HFFc6 (cell line): Measurements from ENCODE around the gene RAD51. TPM values are rescaled to one million over a fixed set of nuclear protein-coding genes. Genes with fewer than 3 reads are reported as not detected.

Experiments
- DNase-seq: peaks from one replicate; pipeline ENCODE4 v3.0.0-alpha.2; 2018
- H3K27ac Mint-ChIP-seq: 2 replicates; pipeline ENCODE4 v1.8.0; 2020; ENCODE audit warnings: mild to moderate bottlenecking, mixed read lengths
- H3K27me3 Mint-ChIP-seq: 2 replicates; pipeline ENCODE4 v1.8.0; 2021; ENCODE audit warnings: mild to moderate bottlenecking, moderate library complexity, mixed read lengths; ENCODE audit not compliant: insufficient read depth
- H3K36me3 Mint-ChIP-seq: 2 replicates; pipeline ENCODE4 v1.8.0; 2021; ENCODE audit warnings: low read depth, mixed read lengths
- H3K4me1 Mint-ChIP-seq: 2 replicates; pipeline ENCODE4 v1.8.0; 2020; ENCODE audit warnings: low read depth, mixed read lengths
- H3K4me3 Mint-ChIP-seq: 2 replicates; pipeline ENCODE4 v1.8.0; 2020; ENCODE audit warnings: mild to moderate bottlenecking, moderate library complexity, mixed read lengths
- H3K9me3 Mint-ChIP-seq: 2 replicates; pipeline ENCODE4 v1.8.0; 2020; ENCODE audit warnings: mild to moderate bottlenecking, mixed read lengths
- total RNA-seq, 6 experiments: library from RNA; stranded (reverse); fragmentation: NEBNext Ultra II Directional; extraction: Animal tissue kit (Norgen Biotek cat#: 25700); gene quantifications; 2 replicates in 1 of 6; 3 replicates in 5 of 6; pipeline ENCODE4 v1.2.3, GENCODE V29; 2021
- TF ChIP-seq, protein P1 (sequence below): fragments of 200-600 bp; sonication (generic); IDR thresholded peaks from 2 replicates; pipeline ENCODE4 v1.5.0; 2021; ENCODE audit warnings: antibody characterized with exemption, mild to moderate bottlenecking

RAD51 gene
- total RNA-seq, 6 experiments from 2014 or later = 8.2 to 15.9 (median 12.1) TPM

- H3K36me3 Mint-ChIP-seq = peaks cover 6% of the 10 kb centered on the region
- TF ChIP-seq, protein P1, sequence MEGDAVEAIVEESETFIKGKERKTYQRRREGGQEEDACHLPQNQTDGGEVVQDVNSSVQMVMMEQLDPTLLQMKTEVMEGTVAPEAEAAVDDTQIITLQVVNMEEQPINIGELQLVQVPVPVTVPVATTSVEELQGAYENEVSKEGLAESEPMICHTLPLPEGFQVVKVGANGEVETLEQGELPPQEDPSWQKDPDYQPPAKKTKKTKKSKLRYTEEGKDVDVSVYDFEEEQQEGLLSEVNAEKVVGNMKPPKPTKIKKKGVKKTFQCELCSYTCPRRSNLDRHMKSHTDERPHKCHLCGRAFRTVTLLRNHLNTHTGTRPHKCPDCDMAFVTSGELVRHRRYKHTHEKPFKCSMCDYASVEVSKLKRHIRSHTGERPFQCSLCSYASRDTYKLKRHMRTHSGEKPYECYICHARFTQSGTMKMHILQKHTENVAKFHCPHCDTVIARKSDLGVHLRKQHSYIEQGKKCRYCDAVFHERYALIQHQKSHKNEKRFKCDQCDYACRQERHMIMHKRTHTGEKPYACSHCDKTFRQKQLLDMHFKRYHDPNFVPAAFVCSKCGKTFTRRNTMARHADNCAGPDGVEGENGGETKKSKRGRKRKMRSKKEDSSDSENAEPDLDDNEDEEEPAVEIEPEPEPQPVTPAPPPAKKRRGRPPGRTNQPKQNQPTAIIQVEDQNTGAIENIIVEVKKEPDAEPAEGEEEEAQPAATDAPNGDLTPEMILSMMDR = no peak
- no peak for DNase-seq
- no peak overlapping the region for H3K27ac Mint-ChIP-seq
- H3K27me3 Mint-ChIP-seq = no peaks in the 10 kb centered on the region
- no peaks in the 10 kb centered on the region for H3K9me3 Mint-ChIP-seq
- no peak overlapping the region for H3K4me3 Mint-ChIP-seq
- H3K4me1 Mint-ChIP-seq = no peaks in the 10 kb centered on the region
Measured at GRCh38 chr15:40706121-40706520, 11.1 kb downstream of the RAD51 start.

- H3K27ac Mint-ChIP-seq = no peak overlapping the region
- no peak for DNase-seq
- no peaks in the 10 kb centered on the region for H3K9me3 Mint-ChIP-seq
- H3K4me1 Mint-ChIP-seq = no peaks in the 10 kb centered on the region
- H3K27me3 Mint-ChIP-seq = no peaks in the 10 kb centered on the region
- TF ChIP-seq, protein P1 = no peak
- no peak overlapping the region for H3K4me3 Mint-ChIP-seq
- H3K36me3 Mint-ChIP-seq = peaks cover 14% of the 10 kb centered on the region
Measured at GRCh38 chr15:40714144-40714543, 19.2 kb downstream of the RAD51 start.

DNA sequence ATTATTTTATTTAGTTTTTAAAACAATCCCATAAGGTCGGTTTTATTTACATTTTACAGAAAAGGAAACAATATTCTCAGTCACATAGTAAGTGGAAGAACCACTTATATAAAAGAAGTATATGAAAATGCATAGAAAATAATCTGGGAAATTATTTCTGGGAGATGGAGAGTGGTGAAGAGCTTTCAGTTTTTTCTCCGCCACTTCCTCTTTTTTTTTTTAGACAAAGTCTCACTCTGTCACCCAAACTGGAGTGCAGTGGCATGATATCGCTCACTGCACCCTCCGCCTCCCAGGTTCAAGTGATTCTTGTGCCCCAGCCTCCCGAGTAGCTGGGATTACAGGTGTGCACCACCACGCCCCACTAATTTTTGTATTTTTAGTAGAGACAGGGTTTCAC is 21.2 kb downstream of the RAD51 start:
- peaks cover 8% of the 10 kb centered on the region; the same call in 1 of the 2 replicates for H3K36me3 Mint-ChIP-seq
- TF ChIP-seq, protein P1 = no peak
- no peaks in the 10 kb centered on the region for H3K9me3 Mint-ChIP-seq
- no peak overlapping the region for H3K4me3 Mint-ChIP-seq
- H3K27me3 Mint-ChIP-seq = no peaks in the 10 kb centered on the region
- no peak for DNase-seq
- H3K4me1 Mint-ChIP-seq = no peaks in the 10 kb centered on the region
- H3K27ac Mint-ChIP-seq = no peak overlapping the region

DNA sequence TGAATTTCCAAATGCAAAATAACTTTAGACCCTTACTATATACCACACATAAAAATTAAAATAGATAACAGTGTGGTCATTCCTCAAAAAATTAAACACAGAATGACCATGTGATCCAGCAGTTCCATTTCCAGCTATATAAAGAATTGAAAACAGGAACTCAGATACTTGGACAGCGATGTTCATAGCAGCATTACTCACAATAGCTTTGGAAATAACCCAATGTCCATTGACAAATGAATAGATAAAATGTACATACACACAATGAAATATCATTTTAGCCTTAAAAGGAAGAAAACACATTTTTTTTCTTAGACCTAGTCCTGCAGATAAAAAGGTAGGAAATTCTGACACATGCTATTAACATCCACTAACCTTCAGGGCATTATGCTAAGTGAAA is 26.7 kb downstream of the RAD51 start:
- Mint-ChIP-seq H3K27me3 (no peaks in the 10 kb centered on the region), H3K27ac (no peak overlapping the region), H3K4me3 (no peak overlapping the region), H3K9me3 (no peaks in the 10 kb centered on the region), H3K36me3 (no peaks in the 10 kb centered on the region), H3K4me1 (peaks cover 22% of the 10 kb centered on the region)
- TF ChIP-seq, protein P1 = no peak
- no peak for DNase-seq

DNA sequence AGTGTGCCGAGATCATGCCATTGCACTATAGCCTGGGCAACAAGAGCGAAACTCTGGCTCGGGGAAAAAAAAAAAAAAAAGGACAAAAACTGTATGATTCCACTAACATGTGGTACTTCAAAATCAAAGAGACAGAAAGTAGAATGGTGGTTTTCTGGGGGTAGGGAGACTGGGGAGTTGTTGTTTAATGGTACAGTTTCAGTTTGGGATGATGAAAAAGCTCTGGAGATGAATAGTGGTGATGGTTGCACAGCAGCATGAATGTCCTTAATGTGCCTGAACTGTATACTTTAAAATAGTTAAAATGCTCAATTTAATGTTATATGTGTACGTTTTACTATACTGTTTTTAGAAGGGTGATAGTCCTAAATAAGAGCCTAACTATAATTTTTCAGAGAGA is 27.4 kb downstream of the RAD51 start:
- no peak for DNase-seq
- Mint-ChIP-seq H3K27me3 (no peaks in the 10 kb centered on the region), H3K4me1 (peaks cover 22% of the 10 kb centered on the region), H3K9me3 (no peaks in the 10 kb centered on the region), H3K4me3 (no peak overlapping the region), H3K27ac (peak overlapping the region; percentile 0; the same call in 1 of the 2 replicates), H3K36me3 (no peaks in the 10 kb centered on the region)
- TF ChIP-seq, protein P1 = no peak

DNA sequence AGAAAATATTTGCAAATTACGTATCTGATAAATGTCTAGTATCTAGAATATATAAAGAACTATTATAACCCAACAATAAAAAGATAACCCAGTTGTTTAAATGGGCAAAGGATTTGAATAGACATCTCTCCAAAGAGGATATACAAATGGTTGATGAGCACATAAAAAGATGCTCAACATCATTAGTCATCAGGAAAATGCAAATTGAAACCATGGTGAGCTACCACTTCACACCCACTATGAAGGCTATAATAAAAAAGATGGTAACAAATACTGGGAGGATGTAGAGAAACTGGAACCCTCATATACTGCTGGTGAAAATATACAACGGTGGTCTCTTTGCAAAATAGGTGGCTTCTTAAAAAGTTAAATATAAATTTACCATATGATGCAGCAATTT is 28.0 kb downstream of the RAD51 start:
- Mint-ChIP-seq H3K4me3 (no peak overlapping the region), H3K9me3 (no peaks in the 10 kb centered on the region), H3K27me3 (no peaks in the 10 kb centered on the region), H3K4me1 (peaks cover 22% of the 10 kb centered on the region), H3K36me3 (no peaks in the 10 kb centered on the region), H3K27ac (no peak overlapping the region; the same call in 1 of the 2 replicates)
- DNase-seq = peak; percentile 7
- TF ChIP-seq, protein P1 = no peak
